ENCODE measurements around the gene PTMS.
"Not testable (repeated sequence)": the region's sequence is repeated elsewhere in the genome, so short reads cannot be mapped to it uniquely, and the experiment has no call there.

PTMS gene, protein sequence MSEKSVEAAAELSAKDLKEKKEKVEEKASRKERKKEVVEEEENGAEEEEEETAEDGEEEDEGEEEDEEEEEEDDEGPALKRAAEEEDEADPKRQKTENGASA

DNA sequence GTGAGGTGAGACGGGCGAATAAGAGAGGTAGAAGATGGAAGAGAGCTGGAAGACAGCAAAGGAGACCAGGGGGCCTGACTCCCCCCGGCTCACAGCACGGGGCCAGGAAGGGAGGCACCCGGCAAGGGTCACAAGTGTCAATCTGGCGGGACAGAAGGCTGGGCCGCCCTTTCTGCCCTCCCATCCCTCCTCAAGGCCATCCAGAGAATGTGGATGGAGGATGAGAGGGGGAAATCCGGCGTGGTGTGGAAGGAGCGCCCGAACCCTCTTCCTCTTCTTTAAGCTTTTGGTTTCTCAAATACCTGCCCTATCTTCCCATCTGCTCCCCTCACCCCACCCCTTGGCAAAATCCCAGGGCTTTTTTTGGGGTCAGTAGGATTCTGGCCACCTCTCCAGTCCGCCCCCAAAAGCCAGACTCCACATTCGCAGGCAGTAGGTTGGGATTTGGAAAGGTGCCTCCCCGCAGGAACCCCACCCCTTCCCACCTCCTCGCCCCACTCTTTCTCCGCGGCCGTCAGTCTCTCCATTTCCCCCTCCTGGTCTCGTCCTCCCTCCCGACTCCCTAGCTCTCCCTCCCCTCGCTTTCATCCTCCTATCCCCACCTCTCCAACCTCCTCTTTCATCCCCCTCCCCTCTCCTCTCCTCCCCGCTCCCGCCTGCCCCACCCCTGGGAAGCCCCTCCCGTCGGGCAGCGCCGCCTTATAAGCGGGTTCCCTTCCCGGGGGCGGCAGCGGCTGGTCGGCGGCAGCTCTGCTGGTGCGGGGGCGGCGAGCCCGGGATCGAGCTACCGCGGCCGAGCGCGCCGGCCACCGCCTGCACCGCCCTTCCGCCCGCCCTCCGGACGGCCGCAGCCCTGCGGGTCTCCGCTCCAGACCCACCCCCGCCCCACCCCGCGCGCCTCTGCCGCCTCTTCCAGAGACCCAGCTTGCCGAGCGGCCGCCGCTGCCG lies at the start of gene PTMS:
Gene PTMS, plus strand, starts transcription at position 730 of the 948 bp plus-strand sequence. CDS start 343 bp downstream, outside the sequence.
- DNase-seq (ENCODE audit: low read depth) = no peak

DNA sequence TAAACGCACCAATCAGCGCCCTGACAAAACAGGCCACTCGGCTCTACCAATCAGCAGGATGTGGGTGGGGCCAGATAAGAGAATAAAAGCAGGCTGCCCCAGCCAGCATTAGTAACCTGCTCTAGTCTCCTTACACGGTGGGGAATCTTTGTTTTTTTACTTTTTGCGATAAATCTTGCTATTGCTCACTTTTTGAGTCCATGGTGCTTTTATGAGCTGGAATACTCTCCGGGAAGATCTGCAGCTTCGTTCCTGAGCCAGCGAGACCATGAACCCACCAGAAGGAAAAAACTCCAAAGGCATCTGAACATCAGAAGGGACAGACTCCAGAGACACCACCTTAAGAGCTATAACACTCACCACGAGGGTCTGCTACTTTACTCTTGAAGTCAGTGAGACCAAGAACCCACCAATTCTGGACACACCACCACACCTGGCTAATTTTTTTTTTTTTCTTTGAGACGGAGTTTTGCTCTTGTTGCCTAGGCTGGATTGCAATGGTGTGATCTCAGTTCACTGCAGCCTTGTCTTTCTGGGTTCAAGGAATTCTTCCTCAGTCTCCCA lies 49.2 kb upstream of the PTMS start:
- DNase-seq (ENCODE audit: low read depth) = no peak

DNA sequence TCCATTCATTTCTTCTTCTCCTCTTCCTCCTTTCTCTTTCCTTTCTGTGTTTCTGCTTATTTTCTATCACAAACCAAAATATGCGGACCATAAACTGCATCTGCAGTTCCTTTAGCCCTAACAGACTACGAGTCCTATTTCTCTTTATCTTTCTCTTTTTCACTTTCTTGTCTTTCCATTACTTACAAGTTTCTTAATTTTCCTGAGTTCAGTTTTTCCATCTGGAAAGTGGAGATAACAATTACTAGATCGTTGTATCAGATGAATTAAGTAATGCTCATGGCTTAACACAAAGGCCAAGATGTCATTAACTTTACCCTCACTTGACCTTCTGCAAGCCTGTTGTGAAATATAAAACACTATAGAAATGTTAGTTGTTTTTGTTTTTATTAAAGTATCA lies 43.3 kb upstream of the PTMS start:
- DNase-seq (ENCODE audit: low read depth) = no peak

DNA sequence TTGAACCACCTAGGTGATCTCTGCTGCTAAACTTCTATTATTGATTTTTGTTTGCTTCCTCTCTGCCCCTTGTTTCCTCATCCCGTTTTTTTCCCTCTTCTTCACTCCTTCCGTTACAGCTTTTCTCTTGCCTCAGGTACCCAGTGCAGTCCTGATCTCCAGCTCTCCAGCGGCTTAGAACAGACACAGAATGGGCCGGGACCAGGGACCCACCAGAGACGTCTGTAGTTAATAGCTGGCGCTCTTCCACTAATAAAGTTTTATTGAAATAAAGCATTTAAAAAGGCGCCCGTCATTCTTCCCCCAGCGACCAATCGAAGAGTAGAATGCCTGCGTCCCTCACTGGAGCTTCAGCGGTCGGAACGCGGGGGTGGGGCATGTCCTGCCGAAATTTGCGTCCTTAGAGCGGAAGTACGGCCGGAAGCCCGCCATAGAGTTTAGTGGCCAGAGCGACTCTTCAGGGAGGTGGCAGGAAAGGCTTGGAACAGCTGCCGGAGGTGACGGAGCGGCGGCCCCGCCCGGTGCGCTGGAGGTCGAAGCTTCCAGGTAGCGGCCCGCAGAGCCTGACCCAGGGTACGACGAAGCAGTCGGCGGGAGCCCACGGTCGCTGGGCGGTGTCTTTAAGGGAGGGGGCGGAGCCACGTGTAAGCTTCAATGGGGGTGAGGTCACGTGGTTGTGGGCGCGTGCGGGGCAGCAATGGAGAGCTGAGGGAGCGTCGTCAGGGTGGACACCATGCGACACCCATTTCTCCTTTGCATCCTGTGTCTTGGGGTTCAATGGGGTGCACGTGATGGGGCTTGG lies 42.4 kb upstream of the PTMS start, which contains the start of gene COPS7A:
Gene COPS7A, plus strand, starts transcription at position 440 of the 802 bp plus-strand sequence. CDS start 611 bp downstream, outside the sequence.
- peak; percentile 94 for DNase-seq (ENCODE audit: low read depth)

DNA sequence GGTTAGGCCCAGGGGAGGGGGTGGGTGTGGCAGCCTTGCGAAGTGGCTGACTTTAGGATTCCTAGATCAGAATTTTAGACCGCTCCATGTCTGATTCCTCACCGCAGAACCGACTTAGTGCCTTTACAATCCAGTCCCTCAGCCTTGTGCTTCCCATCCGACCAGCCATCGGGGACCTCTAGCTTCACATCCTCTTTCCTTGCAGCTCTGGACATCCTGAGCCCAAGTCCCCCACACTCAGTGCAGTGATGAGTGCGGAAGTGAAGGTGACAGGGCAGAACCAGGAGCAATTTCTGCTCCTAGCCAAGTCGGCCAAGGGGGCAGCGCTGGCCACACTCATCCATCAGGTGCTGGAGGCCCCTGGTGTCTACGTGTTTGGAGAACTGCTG lies 41.8 kb upstream of the PTMS start:
- DNase-seq (ENCODE audit: low read depth) = peak; percentile 26

DNA sequence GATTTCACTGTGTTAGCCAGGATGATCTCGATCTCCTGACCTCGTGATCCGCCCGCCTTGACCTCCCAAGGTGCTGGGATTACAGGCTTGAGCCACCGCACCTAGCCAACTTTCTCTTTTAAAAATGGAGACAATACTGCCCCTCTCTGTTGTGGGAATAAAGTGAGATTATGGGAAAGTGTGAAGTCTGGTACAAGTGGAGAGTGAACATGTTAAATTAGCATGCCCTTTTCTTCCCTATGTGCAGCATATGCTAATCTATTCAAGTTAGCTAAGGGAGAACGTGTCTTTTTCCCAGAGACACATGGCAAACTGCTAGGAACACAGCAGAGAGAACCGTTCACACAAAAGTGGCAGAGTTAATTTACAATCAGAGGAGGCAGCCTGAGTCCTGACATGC lies 40.8 kb upstream of the PTMS start:
- no peak for DNase-seq (ENCODE audit: low read depth)

DNA sequence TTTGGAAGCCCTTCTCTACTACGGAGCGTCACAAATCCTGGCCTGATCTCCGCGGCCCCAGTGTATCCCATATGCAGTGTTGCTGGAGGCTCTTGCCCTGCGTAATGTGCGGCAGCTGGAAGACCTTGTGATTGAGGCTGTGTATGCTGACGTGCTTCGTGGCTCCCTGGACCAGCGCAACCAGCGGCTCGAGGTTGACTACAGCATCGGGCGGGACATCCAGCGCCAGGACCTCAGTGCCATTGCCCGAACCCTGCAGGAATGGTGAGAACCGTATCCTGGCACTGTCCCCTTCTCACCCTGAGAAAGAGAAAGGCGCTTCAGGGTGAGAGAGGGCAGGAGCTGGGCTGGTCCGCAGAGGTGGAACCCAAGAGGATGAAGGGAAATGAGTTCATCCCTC lies 37.0 kb upstream of the PTMS start:
- DNase-seq (ENCODE audit: low read depth) = no peak

DNA sequence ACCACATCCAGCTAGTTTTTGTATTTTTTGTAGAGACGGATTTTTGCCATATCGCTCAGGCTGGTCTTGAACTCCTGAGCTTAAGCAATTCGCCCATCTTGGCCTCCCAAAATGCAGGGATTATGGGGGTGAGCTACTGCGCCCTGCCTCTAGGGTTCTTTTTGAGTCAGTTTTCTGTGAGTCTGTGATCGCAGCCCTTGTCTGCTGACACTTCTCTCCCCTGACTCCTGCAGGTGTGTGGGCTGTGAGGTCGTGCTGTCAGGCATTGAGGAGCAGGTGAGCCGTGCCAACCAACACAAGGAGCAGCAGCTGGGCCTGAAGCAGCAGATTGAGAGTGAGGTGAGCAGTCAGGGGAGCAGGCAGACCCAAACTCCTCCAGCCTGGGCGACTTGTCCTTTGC lies 36.0 kb upstream of the PTMS start:
- DNase-seq (ENCODE audit: low read depth) = no peak

DNA sequence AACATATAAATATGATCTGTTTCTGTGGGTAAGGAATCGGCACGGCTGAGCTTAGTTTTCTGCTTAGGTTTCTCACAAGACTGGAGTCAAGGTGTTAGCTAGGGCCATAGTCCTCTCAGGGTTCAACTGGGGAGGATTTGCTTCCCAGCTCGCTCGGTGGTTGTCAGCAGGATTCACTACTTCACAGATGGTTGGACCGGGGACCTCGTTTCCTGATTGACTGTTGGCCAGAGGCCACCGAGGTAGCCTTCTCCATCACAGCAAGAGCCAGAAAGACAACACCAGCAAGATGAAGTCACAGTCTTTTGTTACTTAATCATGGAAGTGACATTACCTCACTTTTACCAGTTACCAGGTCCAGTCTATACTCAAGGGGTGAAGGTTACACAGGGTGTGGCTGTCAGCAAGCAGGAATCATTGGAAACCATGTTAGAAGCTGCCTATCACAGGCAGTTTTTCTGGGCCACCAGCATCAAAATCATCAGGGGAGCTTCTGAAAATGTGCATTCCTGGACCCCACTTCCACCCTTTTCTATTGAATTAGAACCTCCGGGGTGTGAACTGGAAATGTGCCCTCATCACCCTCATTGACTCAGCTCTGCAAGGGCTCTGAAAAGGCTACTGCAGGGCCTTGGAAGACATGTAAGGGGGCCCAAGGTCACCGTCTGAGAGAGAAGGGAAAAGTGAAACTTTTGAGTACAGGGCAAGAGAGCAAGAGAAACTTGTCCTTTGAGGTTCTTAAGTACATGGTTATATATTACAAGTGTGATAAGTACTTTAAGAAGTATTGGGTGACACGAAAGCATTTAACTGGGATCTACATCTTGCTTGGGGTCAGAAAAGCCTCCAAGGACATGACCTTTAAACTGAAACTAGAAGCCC lies 31.4 kb upstream of the PTMS start:
- DNase-seq (ENCODE audit: low read depth) = no peak

DNA sequence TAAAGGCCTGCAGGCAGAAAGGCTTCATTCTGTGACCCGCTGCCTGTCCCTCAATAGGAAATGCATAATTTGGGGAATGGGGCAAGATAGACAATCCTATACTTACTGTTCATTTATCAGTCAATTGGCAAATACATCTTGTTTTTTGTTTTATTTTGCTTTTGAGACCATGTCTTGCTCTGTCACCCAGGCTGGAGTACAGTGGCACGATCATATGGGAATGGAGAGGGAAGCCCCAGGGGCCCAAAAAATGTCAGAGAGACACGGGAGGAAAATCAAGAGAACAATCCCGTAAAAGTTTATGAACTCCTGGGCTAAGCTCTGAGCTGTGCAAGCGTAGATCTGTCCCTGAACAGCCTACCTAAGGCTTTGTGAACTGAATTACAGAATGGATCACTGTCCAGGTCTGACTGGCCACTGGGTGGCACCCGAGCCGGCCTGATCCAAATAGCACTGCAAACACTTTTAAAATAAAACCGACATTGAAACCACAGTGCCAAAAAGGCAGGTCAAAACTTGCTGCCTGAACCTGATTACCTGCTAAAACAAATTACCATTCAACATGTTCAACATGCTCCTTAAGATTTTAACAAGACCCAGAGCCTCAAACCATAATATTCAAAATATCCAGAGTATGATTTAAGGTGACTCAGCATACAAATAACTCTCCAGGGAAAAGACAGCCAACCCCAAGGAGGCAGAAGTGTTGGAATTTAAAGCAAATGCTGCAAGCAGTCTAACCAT lies 30.5 kb upstream of the PTMS start:
- peak; percentile 34 for DNase-seq (ENCODE audit: low read depth)

DNA sequence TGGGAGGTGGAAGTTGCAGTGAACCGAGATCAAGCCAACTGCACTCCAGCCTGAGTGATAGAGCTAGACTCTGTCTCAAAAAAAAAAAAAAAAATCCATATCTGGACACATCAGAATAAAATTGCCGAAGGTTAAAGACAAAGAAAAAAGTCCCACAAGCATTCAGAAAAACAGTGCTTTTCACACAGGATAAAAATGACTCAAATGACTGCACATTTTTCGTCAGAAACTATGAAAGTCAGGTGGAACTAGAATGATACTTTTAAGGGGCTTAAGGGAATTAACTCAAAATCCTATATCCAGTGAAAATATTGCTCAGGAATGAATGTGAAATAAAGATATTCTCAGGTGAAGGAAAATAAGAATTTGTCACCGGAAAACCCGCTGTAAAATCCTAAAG lies 29.4 kb upstream of the PTMS start:
- no peak for DNase-seq (ENCODE audit: low read depth)

DNA sequence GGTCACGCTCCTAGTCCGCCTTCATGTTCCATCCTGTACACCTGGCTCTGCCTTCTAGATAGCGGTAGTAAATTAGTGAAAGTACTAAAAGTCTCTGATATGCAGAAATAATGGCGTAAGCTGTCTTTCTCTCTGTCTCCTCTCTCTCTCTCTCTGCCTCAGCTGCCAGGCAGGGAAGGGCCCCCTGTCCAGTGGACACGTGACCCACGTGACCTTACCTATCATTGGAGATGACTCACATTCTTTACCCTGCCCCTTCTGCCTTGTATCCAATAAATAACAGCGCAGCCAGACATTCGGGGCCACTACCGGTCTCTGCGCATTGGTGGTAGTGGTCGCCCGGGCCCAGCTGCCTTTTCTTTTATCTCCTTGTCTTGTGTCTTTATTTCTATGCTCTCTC lies 24.1 kb upstream of the PTMS start:
- DNase-seq (ENCODE audit: low read depth) = not testable (repeated sequence)

DNA sequence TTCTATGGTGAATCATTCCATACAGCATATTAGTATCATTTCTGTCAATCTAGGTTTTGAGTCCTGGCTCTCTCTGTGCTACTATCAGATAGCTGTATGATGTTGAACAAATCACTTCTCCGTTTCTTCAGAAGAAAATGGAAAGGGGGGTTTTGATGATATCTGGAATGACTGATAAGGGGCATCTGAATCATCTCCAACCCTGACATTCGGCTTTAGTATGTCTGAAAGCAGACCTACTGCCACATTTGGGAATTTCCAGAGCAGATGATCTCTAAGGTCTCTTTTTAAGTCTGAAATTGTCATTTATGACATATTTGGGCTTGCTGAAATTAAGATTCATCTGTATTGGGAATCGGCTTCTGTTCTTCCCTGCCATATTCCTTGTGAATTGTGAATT lies 23.3 kb upstream of the PTMS start:
- DNase-seq (ENCODE audit: low read depth) = no peak

DNA sequence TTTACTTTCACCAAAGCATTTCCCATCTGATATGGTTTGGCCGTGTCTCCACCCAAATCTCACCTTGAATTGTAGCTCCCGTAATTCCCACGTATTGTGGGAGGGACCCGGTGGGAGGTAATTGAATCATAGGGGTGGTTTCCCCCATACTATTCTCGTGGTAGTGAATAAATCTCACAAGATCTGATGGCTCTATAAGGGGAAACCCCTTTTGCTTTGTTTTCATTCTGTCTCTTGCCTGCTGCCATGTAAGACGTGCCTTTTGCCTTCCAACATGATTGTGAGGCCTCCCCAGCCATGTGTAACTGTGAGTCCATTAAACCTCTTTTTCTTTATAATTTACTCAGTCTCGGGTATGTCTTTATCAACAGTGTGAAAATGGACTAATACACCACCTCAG lies 22.9 kb upstream of the PTMS start:
- not testable (repeated sequence) for DNase-seq (ENCODE audit: low read depth)

DNA sequence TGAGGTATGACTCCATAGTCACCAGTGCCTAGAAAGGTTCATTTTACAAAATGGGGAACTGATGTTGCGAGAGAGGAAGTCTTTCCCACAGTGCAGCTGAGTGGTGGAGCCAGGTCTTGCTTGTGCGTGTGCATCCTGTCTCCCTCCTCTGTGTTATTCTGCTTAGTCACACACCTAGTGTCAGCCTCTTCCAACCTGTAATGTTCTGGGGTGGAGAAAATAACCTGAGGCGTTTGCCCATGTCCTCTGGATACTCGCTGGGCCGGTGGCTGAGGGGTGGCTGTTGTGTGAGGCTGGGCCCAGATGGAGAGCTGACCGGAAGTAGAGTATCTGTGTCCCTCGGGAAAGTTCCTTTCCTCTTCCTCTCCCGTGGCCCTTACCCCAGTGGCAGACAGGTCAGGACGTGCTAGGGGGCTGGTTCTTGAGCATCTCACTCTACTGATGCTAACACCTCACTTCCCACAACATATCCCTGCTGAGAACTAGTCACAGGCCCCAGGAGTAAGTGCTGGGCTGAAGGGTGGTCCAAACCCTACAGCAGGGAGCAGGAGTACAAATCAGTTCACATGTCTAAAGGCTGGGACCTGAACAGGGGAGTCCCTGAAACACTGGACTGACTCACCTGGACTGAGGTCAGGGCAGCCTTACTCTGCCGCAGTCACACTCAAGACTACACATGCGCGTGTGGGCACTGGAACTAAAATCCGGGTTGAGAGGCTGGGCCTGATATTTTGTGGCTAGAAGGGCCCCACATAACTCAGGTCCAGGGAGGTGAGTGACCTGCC lies 20.2 kb upstream of the PTMS start:
- DNase-seq (ENCODE audit: low read depth) = no peak

DNA sequence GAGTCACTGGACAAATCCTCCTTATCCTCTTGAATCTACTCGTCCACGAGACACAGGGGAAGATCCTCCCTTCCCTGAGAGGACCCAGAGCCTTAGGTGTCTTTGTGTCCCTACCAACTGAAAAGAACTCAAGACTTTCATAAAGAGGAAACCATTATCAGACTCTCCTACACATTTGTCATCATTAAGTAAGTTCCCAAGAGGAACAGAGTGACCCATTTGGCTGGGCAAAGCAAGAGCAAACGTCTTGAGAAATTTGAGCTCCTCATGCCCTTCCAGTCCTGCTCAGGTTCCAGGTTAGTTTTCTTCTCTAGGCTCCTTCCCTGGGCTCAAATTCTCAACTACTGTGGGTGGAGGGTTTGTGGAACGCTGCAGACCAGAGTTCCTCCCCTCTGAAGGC lies 18.9 kb upstream of the PTMS start:
- no peak for DNase-seq (ENCODE audit: low read depth)

DNA sequence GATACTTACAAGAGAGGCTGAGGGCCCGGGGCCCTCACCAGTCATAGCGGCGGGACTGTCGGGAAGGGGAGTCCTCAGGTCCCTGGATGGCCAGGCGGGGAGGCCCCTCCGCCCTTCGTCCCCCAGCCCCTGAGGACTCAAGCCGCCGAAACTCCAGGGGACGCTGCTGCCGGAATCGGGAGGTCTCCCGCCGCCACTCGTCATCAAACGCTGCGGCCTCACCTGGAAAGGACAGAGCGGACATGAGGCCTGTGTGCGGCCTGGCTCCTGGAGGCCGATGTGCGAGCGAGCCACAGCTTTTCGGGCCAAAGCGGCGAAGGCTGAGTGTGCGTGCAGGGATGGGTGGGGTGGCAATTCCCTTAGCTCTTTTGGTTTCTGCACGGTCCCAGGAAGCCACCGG lies 17.4 kb upstream of the PTMS start:
- no peak for DNase-seq (ENCODE audit: low read depth)

DNA sequence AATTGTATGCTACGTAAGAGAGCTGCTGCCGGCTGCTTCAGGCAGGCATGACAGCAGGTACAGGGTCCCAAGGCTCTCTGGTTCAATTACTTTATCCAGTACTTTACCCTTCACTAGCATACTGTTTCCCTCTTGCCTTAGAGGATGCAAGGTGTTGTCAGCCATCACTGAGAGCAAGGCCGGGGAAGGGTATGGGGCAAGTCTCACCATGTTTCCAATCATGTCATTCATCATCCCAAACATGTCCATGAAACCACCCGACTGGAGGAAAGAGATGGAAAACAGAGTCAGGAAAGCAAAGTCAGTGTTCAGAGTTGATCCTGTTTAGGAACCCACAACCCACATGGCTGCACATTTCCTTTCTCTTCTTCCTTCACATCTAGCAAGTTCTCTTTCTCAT lies 15.7 kb upstream of the PTMS start:
- no peak for DNase-seq (ENCODE audit: low read depth)

DNA sequence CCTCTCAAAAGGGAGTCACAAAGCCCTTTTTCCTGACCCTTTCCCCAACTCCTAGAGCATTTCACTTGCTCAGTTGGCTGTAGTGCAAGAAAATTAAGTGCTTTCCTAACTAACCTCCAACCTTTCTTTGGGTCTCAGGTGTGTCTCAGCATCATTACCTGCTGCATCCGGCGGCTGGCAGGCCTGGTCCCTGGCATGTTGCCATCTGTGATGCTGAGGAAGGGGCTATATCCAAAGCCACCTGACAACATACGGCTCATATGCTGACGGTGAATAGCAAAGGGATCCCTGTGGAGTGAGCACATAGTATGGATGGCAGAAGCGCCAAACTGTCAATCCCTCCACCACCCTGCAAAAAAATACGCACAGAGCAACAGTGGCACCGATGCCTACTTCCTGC lies 14.4 kb upstream of the PTMS start:
- no peak for DNase-seq (ENCODE audit: low read depth)
